Keratinocyte (primary cell): ENCODE results near the gene TRAPPC10.

Source experiments
- EZH2 ChIP-seq: IDR thresholded peaks from one replicate; pipeline ENCODE4 v1.6.1; 2012; ENCODE audit warnings: inconsistent platforms, mild to moderate bottlenecking, low read length, moderate library complexity
- TF ChIP-seq, protein P1 (sequence below), 3 experiments: IDR thresholded peaks in 1 of 3; conservative IDR thresholded peaks in 1 of 3; optimal IDR thresholded peaks in 1 of 3; 2 replicates in 2 of 3; 3 replicates in 1 of 3; pipeline versions ENCODE3 to v1.5.1; 2011; ENCODE audit warnings: low read length in 3 of 3, mild to moderate bottlenecking in 3 of 3, moderate library complexity in 2 of 3, control low read depth in 1 of 3, inconsistent platforms in 1 of 3; ENCODE audit not compliant: insufficient read depth in 2 of 3; ENCODE audit errors: extremely low read depth in 1 of 3

DNA sequence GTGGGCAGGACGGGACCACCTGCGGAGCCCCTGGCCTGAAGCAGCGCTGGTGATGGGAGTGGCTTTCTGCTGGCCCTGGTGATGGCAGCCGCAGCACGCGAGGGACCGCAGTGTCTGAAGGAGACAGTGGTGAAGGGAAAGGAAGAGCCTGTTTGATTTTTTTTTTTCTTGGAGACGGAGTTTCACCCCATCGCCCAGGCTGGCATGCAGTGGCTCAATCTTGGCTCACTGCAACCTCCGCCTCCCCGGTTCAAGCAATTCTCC, 40.2 kb upstream of the TRAPPC10 start:
- no peak for TF ChIP-seq EZH2
- TF ChIP-seq, protein P1, sequence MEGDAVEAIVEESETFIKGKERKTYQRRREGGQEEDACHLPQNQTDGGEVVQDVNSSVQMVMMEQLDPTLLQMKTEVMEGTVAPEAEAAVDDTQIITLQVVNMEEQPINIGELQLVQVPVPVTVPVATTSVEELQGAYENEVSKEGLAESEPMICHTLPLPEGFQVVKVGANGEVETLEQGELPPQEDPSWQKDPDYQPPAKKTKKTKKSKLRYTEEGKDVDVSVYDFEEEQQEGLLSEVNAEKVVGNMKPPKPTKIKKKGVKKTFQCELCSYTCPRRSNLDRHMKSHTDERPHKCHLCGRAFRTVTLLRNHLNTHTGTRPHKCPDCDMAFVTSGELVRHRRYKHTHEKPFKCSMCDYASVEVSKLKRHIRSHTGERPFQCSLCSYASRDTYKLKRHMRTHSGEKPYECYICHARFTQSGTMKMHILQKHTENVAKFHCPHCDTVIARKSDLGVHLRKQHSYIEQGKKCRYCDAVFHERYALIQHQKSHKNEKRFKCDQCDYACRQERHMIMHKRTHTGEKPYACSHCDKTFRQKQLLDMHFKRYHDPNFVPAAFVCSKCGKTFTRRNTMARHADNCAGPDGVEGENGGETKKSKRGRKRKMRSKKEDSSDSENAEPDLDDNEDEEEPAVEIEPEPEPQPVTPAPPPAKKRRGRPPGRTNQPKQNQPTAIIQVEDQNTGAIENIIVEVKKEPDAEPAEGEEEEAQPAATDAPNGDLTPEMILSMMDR (optimal IDR thresholded peaks at IDR 0.05 in 1 of 3, IDR thresholded peaks at IDR 0.05 in 1 of 3, conservative IDR thresholded peaks at IDR 0.05 in 1 of 3; ENCODE audit: extremely low read depth in 1 of 3, insufficient read depth in 2 of 3, low read length in 3 of 3): no peak
